Astrocyte (in vitro differentiated cells and primary cell): ENCODE results near the gene ESCO1.

Experiments
- EZH2 ChIP-seq: IDR thresholded peaks from 2 replicates; pipeline ENCODE4 v1.6.1; 2012; ENCODE audit warnings: mild to moderate bottlenecking, low read length, inconsistent platforms; ENCODE audit not compliant: insufficient read depth
- TF ChIP-seq, protein P1 (sequence below): IDR thresholded peaks from 2 replicates; pipeline ENCODE4 v1.5.1; 2011; ENCODE audit warnings: low read depth, mild to moderate bottlenecking, inconsistent platforms, low read length, moderate library complexity; ENCODE audit not compliant: insufficient read depth

DNA sequence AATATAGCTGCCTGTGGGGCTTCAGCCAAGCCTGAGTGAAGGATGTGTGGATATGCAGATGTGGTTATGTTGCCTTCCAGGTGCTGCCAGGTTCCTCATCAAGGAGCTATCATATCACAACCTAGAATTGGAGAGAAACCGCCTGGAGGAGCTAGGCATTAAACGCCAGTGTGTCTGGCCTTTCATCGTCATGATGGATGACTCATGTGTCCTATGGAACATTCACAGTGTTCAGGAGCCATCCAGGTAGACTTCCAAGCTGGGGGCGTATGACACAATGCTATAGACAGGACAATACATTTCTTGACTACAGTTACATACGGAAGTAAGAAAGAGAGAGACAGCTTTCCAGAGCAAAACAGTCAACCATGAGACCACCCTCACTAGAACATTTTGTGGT is 86.8 kb downstream of the ESCO1 start:
- TF ChIP-seq, protein P1, sequence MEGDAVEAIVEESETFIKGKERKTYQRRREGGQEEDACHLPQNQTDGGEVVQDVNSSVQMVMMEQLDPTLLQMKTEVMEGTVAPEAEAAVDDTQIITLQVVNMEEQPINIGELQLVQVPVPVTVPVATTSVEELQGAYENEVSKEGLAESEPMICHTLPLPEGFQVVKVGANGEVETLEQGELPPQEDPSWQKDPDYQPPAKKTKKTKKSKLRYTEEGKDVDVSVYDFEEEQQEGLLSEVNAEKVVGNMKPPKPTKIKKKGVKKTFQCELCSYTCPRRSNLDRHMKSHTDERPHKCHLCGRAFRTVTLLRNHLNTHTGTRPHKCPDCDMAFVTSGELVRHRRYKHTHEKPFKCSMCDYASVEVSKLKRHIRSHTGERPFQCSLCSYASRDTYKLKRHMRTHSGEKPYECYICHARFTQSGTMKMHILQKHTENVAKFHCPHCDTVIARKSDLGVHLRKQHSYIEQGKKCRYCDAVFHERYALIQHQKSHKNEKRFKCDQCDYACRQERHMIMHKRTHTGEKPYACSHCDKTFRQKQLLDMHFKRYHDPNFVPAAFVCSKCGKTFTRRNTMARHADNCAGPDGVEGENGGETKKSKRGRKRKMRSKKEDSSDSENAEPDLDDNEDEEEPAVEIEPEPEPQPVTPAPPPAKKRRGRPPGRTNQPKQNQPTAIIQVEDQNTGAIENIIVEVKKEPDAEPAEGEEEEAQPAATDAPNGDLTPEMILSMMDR, result no peak
- no peak for TF ChIP-seq EZH2
